ENCODE results near the gene PER3.

Gene PER3

GRCh38 chr1:7868070-7868780 is 84.1 kb downstream of the PER3 start:
- in situ Hi-C loops (cut with HindIII; ENCODE audit: low sequenced_read_pairs): no loop called here

DNA sequence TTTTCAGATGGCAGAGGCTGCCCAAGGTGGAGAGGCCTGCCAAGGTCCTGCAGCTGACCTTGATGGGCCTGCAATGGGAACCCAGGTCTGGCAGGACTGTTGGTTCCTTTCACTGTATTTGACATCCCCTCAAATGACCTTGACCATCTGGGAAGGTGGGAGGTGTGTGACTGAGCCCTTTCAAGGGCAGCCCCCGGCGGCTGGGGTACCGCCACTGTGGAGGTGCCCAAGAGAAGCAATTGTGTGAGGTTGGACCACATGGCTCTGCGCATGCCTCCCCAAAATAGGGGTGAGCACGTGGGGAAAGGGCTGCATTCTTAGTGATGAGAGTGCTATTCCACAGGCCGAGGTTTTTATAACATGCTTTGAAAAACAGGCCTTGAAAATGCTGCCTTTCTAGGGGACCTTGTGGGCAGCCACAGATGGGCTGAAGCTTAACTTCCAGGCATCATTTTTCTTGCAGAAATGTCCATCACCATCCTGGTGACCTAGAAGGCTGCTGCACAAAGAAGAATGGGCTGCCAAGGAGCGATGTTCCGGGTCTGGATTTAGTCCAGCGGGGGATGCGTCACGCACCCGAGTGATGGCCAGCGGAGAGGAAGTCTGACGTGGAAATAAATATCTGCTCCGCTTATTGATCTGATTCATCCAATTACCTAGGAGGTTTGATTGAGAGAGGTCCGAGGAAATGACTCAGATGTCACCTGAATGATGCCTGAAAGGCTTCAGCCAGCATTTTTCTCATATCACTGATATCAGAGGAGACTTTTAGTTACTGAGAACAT is 85.2 kb downstream of the PER3 start:
- in situ Hi-C loops (cut with HindIII; ENCODE audit: low sequenced_read_pairs): no loop called here

DNA sequence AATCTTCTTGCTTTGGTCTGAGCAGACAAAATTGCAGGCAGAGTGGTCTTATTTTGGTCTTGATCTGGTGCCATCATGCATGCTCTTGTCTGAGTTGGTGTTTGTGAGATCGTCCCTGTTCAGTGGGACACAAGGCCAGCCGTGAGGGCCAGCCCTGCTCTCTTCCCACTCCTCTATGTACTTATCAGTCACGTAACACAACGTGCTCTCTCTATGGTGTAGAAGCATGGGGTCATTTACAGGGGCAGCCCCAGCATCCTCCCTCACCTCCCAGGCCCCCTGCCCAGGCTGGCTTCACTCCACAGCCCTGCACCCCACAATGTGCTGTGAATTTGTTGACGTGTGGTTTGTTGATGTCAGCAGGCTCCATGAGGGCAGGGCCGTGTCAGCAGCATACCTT is 87.0 kb downstream of the PER3 start:
- in situ Hi-C loops (cut with HindIII; ENCODE audit: low sequenced_read_pairs): no loop called here

GRCh38 chr1:7873801-7874795 is 90.0 kb downstream of the PER3 start:
- in situ Hi-C loops (cut with HindIII; ENCODE audit: low sequenced_read_pairs): no loop called here

- in situ Hi-C loops (cut with HindIII; ENCODE audit: low sequenced_read_pairs): no loop called here
These were observed 93.9 kb downstream of the PER3 start for GRCh38 chr1:7878027-7878426.

DNA sequence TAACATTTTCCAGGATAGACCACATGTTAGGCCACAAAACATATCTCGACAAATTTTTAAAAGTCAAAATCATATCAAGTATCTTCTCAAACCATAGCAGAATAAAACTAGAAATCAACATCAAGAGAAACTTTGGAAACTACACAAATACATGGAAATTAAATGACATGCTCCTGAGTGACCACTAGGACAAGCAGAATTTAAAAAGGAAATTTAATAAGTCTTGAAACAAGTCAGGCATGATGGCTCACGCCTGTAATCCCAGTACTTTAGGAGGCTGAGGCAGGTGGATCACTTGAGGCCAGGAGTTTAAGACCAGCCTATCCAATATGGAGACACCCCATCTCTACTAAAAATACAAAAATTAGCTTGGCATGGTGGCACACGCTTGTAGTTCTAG is 95.1 kb downstream of the PER3 start:
- in situ Hi-C loops (cut with HindIII; ENCODE audit: low sequenced_read_pairs): no loop called here

DNA sequence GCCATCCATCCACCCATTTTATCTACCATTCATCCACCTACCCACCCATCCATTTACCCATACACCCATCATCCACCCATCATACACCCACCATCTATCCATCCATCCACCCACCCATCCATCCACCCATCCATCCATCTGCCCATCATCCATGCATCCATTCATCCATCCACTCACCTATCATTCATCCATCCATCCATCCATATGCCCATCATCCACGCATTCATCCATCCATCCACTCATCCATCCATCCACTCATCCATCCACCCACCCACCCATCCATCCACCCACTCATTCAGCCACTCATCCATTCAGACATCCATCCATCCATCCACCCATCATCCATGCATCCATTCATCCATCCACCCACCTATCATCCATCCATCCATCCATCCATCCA is 100.7 kb downstream of the PER3 start:
- in situ Hi-C loops (cut with HindIII; ENCODE audit: low sequenced_read_pairs): no loop called here

DNA sequence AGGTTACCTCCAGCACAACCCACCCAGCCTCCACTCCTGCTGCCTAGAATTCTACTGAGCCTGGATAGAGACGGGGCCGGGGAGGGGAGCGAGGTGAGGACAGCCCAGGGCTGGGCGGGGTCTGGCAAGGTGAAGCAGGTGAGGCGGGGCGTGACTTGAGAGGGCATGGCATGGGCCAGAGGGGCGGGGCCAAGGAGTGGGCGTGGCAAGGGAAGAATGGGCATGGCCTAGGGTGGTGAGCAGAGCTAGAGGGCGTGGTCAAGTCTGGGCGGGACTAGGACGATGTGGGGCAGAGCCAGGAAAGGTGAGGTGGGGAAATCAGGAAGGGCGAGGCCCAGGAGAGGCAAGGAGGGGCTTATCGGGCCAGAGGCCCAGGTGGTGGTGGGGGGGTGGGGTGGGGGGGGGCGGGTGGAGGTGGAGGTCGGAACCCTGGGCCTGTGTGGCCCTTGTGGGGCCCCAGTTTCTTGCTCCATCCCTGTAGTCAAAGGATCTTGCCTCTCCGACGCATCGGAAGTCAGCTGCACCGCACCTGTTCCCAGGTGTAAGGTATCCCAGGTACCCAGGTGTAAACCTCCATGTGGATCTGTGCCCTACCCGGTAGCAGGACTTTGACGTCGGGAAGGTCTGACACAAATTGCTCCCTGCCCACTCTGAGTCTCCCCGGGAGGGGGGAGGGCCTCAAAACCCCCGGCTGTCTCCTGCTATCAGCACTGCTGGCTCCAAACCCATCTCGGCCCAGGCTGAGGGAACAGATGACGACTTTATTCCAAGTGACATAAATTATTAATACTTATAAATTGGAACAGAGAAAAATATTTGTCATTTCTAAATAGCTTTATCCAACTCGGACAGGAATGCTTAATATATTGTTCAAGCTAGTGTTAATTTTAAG is 101.7 kb downstream of the PER3 start:
- in situ Hi-C loops (cut with HindIII; ENCODE audit: low sequenced_read_pairs): no loop called here

DNA sequence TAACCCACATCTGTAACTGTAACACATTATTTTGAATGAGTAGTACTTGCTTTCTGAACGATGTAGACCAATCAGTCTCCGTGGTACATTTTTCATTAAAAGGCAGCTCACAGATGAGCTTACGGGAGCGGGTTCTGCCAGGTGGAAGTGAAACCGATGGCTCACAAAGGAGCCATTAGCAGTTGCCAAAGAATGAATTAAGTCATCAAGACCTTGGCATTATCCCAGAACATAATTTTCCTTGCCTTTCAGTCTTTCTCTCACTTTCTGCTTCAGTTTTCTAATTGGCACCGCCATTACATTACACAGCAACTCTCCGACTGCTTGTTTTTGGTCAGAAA is 102.3 kb downstream of the PER3 start:
- in situ Hi-C loops (cut with HindIII; ENCODE audit: low sequenced_read_pairs): no loop called here

DNA sequence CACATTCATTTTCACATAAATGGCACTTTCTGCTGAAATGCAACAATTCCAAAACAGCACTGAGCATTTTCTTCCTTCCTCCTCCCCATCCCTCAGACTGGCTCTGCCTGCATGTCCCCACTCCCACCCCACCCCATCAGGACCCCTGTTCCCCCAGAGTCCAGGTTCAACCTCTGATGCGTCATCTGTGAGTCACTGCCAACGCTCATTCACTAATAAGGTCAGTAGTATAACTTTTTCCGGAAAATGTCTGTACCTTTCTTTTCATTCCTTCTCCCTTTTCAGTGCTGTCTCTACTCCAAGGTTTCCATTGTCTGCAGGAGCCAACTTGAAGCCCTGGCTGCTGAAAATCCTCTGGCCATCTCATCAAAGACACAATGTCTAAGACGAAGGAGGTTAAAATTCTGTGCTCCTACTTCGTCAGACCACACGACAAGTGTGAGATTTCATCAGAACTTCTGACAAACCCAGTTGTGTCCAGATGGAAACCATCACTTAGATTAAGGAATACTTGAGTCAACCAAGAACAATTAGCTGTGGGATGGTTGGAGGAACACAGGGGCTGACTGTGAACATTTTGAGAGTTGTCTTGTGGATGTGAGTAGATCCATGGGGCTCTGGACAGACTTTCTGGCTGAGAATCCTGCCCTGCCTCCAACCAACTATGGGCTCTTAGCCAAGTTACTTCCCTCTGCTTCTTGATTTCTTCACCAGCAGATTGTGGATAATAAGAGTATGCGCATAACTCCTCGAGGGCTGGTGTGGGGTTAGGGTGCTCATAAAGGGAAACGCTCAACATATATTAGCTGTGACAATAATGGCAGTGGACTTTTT is 104.4 kb downstream of the PER3 start:
- in situ Hi-C loops (cut with HindIII; ENCODE audit: low sequenced_read_pairs): no loop called here

DNA sequence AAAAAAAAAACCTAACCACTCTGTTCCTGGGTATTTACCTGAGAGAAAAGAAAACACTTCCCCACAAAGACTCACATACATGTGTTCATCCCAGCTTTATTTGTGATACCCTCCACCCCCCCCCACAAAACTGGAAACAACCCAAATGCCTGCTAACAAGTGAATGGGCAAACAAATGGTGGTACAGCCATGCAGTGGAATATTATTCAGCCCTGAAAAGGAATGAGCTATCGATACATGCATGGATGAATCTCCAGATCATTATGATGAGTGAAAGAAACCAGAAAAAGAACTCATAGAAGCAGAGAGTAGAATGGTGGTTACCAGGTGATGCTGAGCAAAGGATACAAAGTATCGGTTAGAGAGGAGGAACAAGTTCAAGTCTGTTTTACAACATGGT is 106.8 kb downstream of the PER3 start:
- in situ Hi-C loops (cut with HindIII; ENCODE audit: low sequenced_read_pairs): no loop called here

DNA sequence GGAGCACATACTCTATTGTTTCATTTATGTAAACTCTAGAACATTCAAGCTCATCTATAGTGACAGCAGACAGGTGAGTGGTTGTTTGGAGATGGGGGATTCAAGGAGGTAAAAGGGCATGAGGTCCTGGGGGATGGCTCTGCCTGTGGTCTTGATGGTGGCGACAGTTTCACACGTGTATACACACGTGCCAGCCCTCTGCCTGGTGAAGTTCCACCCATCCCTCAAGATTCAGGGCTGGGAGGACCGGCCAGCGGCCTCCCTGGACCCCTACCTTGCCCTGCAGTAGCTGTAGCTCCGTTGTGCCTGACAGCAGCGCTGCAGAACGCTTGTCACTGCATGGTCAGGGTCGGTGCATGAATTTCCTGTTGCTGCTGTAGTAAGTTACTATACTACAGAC is 107.7 kb downstream of the PER3 start:
- in situ Hi-C loops (cut with HindIII; ENCODE audit: low sequenced_read_pairs): no loop called here

GRCh38 chr1:7893529-7894180 is 109.6 kb downstream of the PER3 start:
- in situ Hi-C loops (cut with HindIII; ENCODE audit: low sequenced_read_pairs): no loop called here

All from endothelial cell of hepatic sinusoid (primary cell).